Common myeloid progenitor, CD34-positive (primary cell): Measurements from ENCODE around the gene NTSR2.

Experiments
- CTCF ChIA-PET: fragments of 350-600 bp; sonication (Branson Sonifier 250); formaldehyde crosslinking; loops from one replicate; lab custom pipeline; 2021; ENCODE audit warnings: antibody characterized with exemption; lab: Charles Lee
- POLR2A ChIA-PET: fragments of 350-600 bp; sonication (Branson Sonifier 250); formaldehyde crosslinking; loops from one replicate; lab custom pipeline; 2021; ENCODE audit warnings: antibody characterized with exemption; lab: Charles Lee
- DNase-seq, 3 donors: peaks; one replicate each; pipeline versions ENCODE4 v3.0.0 to v3.0.0-alpha.2; 2013
- H3K27ac ChIP-seq, 2 experiments: 1 replicate in 1 of 2; 2 replicates in 1 of 2; pipeline ENCODE4 v1.7.0; 2013; ENCODE audit warnings: inconsistent platforms in 2 of 2, low read length in 2 of 2, mild to moderate bottlenecking in 2 of 2, low read depth in 1 of 2, moderate library complexity in 1 of 2; ENCODE audit not compliant: severe bottlenecking in 2 of 2, insufficient read depth in 1 of 2, poor library complexity in 1 of 2
- H3K27me3 ChIP-seq, 5 experiments: replicated peaks in 2 of 5; 1 replicate in 3 of 5; 2 replicates in 2 of 5; pipeline versions ENCODE4 v1.6.1 to v1.7.0; 2013; ENCODE audit warnings: low read length in 4 of 5, mild to moderate bottlenecking in 2 of 5, moderate library complexity in 2 of 5, inconsistent platforms in 1 of 5; ENCODE audit not compliant: insufficient read depth in 5 of 5, control insufficient read depth in 4 of 5
- H3K36me3 ChIP-seq, 4 experiments: 1 replicate in 2 of 4; 2 replicates in 2 of 4; pipeline versions ENCODE4 v1.6.1 to v1.7.0; 2013; ENCODE audit warnings: low read length in 3 of 4, control low read depth in 1 of 4, mild to moderate bottlenecking in 1 of 4; ENCODE audit not compliant: control insufficient read depth in 4 of 4, insufficient read depth in 4 of 4
- H3K4me1 ChIP-seq, 4 experiments: 1 replicate in 3 of 4; 2 replicates in 1 of 4; pipeline versions ENCODE4 v1.6.1 to v1.7.1; 2013; ENCODE audit warnings: low read length in 3 of 4, mild to moderate bottlenecking in 3 of 4, control low read depth in 1 of 4, inconsistent platforms in 1 of 4, moderate library complexity in 1 of 4; ENCODE audit not compliant: control insufficient read depth in 4 of 4, insufficient read depth in 4 of 4; ENCODE audit errors: control extremely low read depth in 1 of 4
- H3K4me3 ChIP-seq, 7 experiments: 1 replicate in 4 of 7; 2 replicates in 3 of 7; pipeline versions ENCODE4 v1.5.1 to v1.7.0; 2013; ENCODE audit warnings: mild to moderate bottlenecking in 7 of 7, low read length in 6 of 7, moderate library complexity in 6 of 7, inconsistent platforms in 2 of 7, low read depth in 2 of 7, control low read depth in 1 of 7; ENCODE audit not compliant: insufficient read depth in 4 of 7, control insufficient read depth in 1 of 7; ENCODE audit errors: extremely low read depth in 1 of 7
- H3K9me3 ChIP-seq, 5 experiments: 1 replicate in 4 of 5; 2 replicates in 1 of 5; pipeline versions ENCODE4 v1.6.1 to v1.7.1; 2013; ENCODE audit warnings: low read length in 4 of 5, mild to moderate bottlenecking in 2 of 5, inconsistent platforms in 1 of 5, low read depth in 1 of 5, moderate library complexity in 1 of 5; ENCODE audit not compliant: control insufficient read depth in 4 of 5, insufficient read depth in 2 of 5; ENCODE audit errors: control extremely low read depth in 1 of 5
- WGBS: methylation state at CpG from one replicate; pipeline ENCODE4 v1.1.5; 2013; ENCODE audit not compliant: insufficient coverage; 5-methylcytosine and 5-hydroxymethylcytosine counted together

Gene NTSR2

DNA sequence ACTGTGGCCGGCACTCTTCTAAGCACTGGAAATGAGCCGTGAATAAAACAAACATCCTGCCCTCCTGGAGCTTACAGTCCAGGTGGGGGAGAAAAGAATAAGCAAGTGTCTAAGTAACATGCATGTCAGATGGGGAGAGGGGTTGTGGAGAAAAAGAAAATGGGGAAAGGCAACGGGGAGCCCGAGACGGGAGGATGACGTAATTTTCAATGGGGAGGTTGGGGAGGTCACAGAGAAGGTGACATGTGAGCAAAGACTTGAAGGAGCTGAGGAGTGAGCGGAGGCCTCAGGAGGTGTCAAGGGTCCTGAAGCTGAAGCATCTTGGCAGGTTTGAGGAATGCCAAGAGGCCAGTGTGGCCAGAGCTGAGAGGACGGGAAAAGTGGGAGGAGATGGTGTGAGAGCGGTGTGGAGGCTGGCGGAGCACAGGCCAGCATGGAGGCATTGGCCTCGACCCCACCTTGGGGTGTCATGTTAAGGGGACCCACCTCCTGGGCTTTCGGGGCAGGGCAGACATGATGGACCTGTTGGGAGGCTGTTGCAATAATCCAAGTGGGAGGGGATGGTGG, 15.0 kb upstream of the NTSR2 start:
- DNase-seq, result no peak
- Histone ChIP-seq H3K4me1 (peaks cover 4 to 15% (median 9%) of the 10 kb centered on the region in 4 experiments), H3K4me3 (no peak overlapping the region), H3K27ac (no peak overlapping the region), H3K9me3 (no peaks in the 10 kb centered on the region), H3K27me3 (peaks cover 0 to 14% (median 6%) of the 10 kb centered on the region in 5 experiments), H3K36me3 (no peaks in the 10 kb centered on the region)
- 95% methylated on average over 12 of the region's 12 CpGs for WGBS
- POLR2A ChIA-PET, result no interaction called here
- CTCF ChIA-PET, result interaction anchor here (1.2 to 22.4 kb wide), 4 partner anchors 8 to 99 kb away, joined by 3 to 460 read pairs (median 174); partner anchors contain the start of gene LPIN1

DNA sequence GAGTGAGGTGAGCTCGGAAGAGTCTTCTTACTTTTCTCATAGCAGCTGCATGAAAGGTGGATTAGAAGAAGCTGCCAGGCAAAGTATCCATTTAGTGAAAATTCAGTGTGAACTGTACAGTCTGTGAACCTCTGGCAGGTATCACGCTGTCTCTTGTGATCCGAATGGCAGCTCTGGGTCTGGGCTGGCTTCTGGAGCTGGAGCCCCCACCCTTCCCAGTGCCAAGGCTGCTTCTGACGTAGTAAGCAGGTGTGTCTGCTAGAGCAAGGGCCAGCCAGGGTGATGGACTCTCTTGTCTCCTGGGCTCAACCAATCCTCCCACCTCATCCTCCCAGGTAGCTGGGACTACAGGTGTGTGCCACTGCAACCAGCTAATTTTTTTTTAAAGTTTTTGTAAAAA, 14.0 kb upstream of the NTSR2 start:
- 85% methylated on average over 4 of the region's 4 CpGs for WGBS

GRCh38 chr2:11683476-11683875, 13.5 kb upstream of the NTSR2 start:
- Histone ChIP-seq H3K4me3 (no peak overlapping the region), H3K27ac (no peak overlapping the region), H3K9me3 (no peaks in the 10 kb centered on the region), H3K27me3 (peaks cover 0 to 20% (median 11%) of the 10 kb centered on the region in 5 experiments), H3K4me1 (peaks cover 0 to 10% (median 6%) of the 10 kb centered on the region in 4 experiments), H3K36me3 (no peaks in the 10 kb centered on the region)
- CTCF ChIA-PET, result interaction anchor here (1.1 to 22.4 kb wide), 5 partner anchors 10 to 100 kb away, joined by 3 to 460 read pairs (median 10); partner anchors contain the start of gene LPIN1
- no peak for DNase-seq
- POLR2A ChIA-PET, result no interaction called here
- WGBS, result 75% methylated on average over 9 of the region's 9 CpGs

More for the DNA sequence above, 14.0 kb upstream of the NTSR2 start:
- ChIA-PET POLR2A (no interaction called here), CTCF (interaction anchor here (1.5 to 22.4 kb wide), 3 partner anchors 9 to 100 kb away, joined by 3 to 460 read pairs (median 344); partner anchors contain the start of gene LPIN1)
- no peaks in the 10 kb centered on the region for H3K9me3 ChIP-seq
- peaks cover 0 to 15% (median 7%) of the 10 kb centered on the region in 5 experiments for H3K27me3 ChIP-seq
- H3K27ac ChIP-seq, result no peak overlapping the region
- no peak overlapping the region for H3K4me3 ChIP-seq
- DNase-seq, result no peak
- H3K4me1 ChIP-seq, result peaks cover 2 to 15% (median 8%) of the 10 kb centered on the region in 4 experiments
- no peaks in the 10 kb centered on the region for H3K36me3 ChIP-seq

DNA sequence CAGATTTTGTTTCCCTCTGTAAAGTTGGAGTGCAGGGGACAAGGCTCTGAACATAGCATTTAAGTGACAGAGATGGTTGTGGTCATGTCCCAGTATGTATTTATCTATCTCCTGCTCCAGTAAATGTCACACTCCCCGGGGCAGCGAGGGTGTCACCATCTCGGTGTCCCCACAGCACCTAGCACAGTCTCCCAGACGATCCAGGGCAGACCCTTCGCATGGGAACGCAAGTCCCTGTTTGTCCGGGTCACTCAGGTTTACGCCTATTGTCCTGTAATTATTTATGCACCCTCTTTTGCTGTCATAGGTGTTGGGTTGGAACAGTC, 12.6 kb upstream of the NTSR2 start:
- no peak for DNase-seq
- no peaks in the 10 kb centered on the region for H3K36me3 ChIP-seq
- H3K27ac ChIP-seq, result no peak overlapping the region
- H3K27me3 ChIP-seq, result peaks cover 0 to 30% (median 14%) of the 10 kb centered on the region in 5 experiments
- 90% methylated on average over 4 of the region's 8 CpGs for WGBS
- no peak overlapping the region for H3K4me3 ChIP-seq
- ChIA-PET POLR2A (no interaction called here), CTCF (interaction anchor here (0.9 to 22.4 kb wide), 6 partner anchors 10 to 101 kb away, joined by 4 to 460 read pairs (median 8); partner anchors contain the start of gene LPIN1)
- no peaks in the 10 kb centered on the region for H3K9me3 ChIP-seq
- H3K4me1 ChIP-seq, result peaks cover 0 to 2% (median 0%) of the 10 kb centered on the region in 4 experiments

- no peaks in the 10 kb centered on the region for H3K36me3 ChIP-seq
- POLR2A ChIA-PET, result no interaction called here
- H3K4me1 ChIP-seq, result no peaks in the 10 kb centered on the region
- 62% methylated on average over 26 of the region's 31 CpGs for WGBS
- no peak overlapping the region for H3K27ac ChIP-seq
- CTCF ChIA-PET, result interaction anchor here (0.9 to 22.4 kb wide), 11 partner anchors 10 to 102 kb away, joined by 3 to 460 read pairs (median 4); partner anchors contain the start of gene LPIN1
- DNase-seq, result peak; percentile 31 to 46 (median 45)
- no peaks in the 10 kb centered on the region for H3K9me3 ChIP-seq
- H3K4me3 ChIP-seq, result no peak overlapping the region
- peaks cover 0 to 36% (median 18%) of the 10 kb centered on the region in 5 experiments for H3K27me3 ChIP-seq
Observed at GRCh38 chr2:11681722-11682589, 12.0 kb upstream of the NTSR2 start.

- Histone ChIP-seq H3K9me3 (no peaks in the 10 kb centered on the region), H3K4me1 (no peaks in the 10 kb centered on the region), H3K36me3 (no peaks in the 10 kb centered on the region), H3K27me3 (peaks cover 0 to 44% (median 25%) of the 10 kb centered on the region in 5 experiments), H3K27ac (no peak overlapping the region), H3K4me3 (no peak overlapping the region)
- CTCF ChIA-PET, result interaction anchor here (0.8 to 22.4 kb wide), 15 partner anchors 9 to 549 kb away, joined by 3 to 460 read pairs (median 4); partner anchors contain the start of gene LPIN1
- POLR2A ChIA-PET, result interaction anchor here (0.5 kb wide), 1 partner anchor 63 kb away, joined by 3 read pairs; no protein-coding TSS in a partner anchor
- 93% methylated on average over 12 of the region's 15 CpGs for WGBS
- no peak for DNase-seq
Observed at GRCh38 chr2:11680901-11681721, 11.1 kb upstream of the NTSR2 start.
